SK-N-SH (cell line): ENCODE results near the gene UBAC2. TPM values are rescaled to one million over a fixed set of nuclear protein-coding genes. Genes with fewer than 3 reads are reported as not detected.

Experiments used
- CTCF ChIA-PET: fragments of 300-600, 350-600 bp; formaldehyde crosslinking; extraction: SDS; loops from one replicate; lab custom pipeline; 2021; lab: Yijun Ruan, JAX
- POLR2A ChIA-PET: fragments of 350-600 bp; sonication (Branson Sonifier 250); formaldehyde crosslinking; extraction: SDS; loops from one replicate; lab custom pipeline; 2020; ENCODE audit warnings: antibody characterized with exemption, inconsistent platforms; lab: Yijun Ruan, JAX
- DNase-seq: peaks from one replicate; pipeline ENCODE4 v3.0.0; 2012
- H2AFZ ChIP-seq: fragments of 200-600 bp; sonication (generic); 2 replicates; pipeline ENCODE4 v1.8.1; 2016; ENCODE audit warnings: antibody characterized with exemption, mild to moderate bottlenecking, low read depth
- H3F3A ChIP-seq: fragments of 200-600 bp; sonication (generic); replicated peaks from 2 replicates; pipeline ENCODE3; 2016; ENCODE audit warnings: antibody characterized with exemption, mild to moderate bottlenecking; ENCODE audit not compliant: insufficient read depth
- H3K27ac ChIP-seq, 2 experiments: fragments of 200-500 bp in 1 of 2; fragments of 200-600 bp in 1 of 2; sonication (Bioruptor generic) in 1 of 2; sonication (generic), shearing (Covaris generic) in 1 of 2; 2 replicates each; pipeline versions ENCODE4 v1.5.1 to v1.6.1; 2014 to 2016; ENCODE audit warnings: low read depth in 2 of 2, inconsistent platforms in 1 of 2, low read length in 1 of 2, mild to moderate bottlenecking in 1 of 2, mixed read lengths in 1 of 2
- H3K27me3 ChIP-seq: fragments of 200-600 bp; sonication (generic), shearing (Covaris generic); 2 replicates; pipeline ENCODE4 v1.6.1; 2016; ENCODE audit warnings: mixed run types; ENCODE audit not compliant: insufficient read depth
- H3K36me3 ChIP-seq, 2 experiments: fragments of 200-500 bp in 1 of 2; fragments of 200-600 bp in 1 of 2; sonication (Bioruptor generic) in 1 of 2; sonication (generic) in 1 of 2; replicated peaks in 1 of 2; 2 replicates each; pipeline versions ENCODE3 to v1.5.1; 2014 to 2016; ENCODE audit warnings: low read length in 1 of 2, mild to moderate bottlenecking in 1 of 2; ENCODE audit not compliant: insufficient read depth in 2 of 2, control insufficient read depth in 1 of 2
- H3K4me1 ChIP-seq, 2 experiments: fragments of 200-500 bp in 1 of 2; fragments of 200-600 bp in 1 of 2; sonication (Bioruptor generic) in 1 of 2; sonication (generic), shearing (Covaris generic) in 1 of 2; 2 replicates each; pipeline versions ENCODE4 v1.5.1 to v1.6.1; 2014 to 2016; ENCODE audit warnings: low read depth in 1 of 2, low read length in 1 of 2, mixed run types in 1 of 2; ENCODE audit not compliant: insufficient read depth in 2 of 2, control insufficient read depth in 1 of 2
- H3K4me2 ChIP-seq: fragments of 200-600 bp; sonication (generic), shearing (Covaris generic); 2 replicates; pipeline ENCODE4 v1.6.1; 2017; ENCODE audit warnings: mixed run types
- H3K4me3 ChIP-seq, 2 experiments: fragments of 200-500 bp in 1 of 2; fragments of 200-600 bp in 1 of 2; sonication (Bioruptor generic) in 1 of 2; sonication (generic), shearing (Covaris generic) in 1 of 2; 2 replicates each; pipeline versions ENCODE4 v1.5.1 to v1.8.1; 2014 to 2016; ENCODE audit warnings: low read depth in 2 of 2, inconsistent platforms in 1 of 2, low read length in 1 of 2, mild to moderate bottlenecking in 1 of 2, mixed read lengths in 1 of 2, moderate library complexity in 1 of 2
- H3K79me2 ChIP-seq: fragments of 200-600 bp; sonication (generic); 2 replicates; pipeline ENCODE4 v1.8.1; 2017; ENCODE audit warnings: mild to moderate bottlenecking; ENCODE audit not compliant: insufficient read depth
- H3K9ac ChIP-seq: fragments of 200-600 bp; sonication (generic); 2 replicates; pipeline ENCODE4 v1.6.1; 2017; ENCODE audit warnings: mixed run types
- H3K9me2 ChIP-seq: fragments of 200-600 bp; sonication (generic); 2 replicates; pipeline ENCODE4 v1.6.1; 2017; ENCODE audit warnings: mixed run types
- H3K9me3 ChIP-seq: fragments of 200-600 bp; sonication (generic); 2 replicates; pipeline ENCODE4 v1.6.1; 2017; ENCODE audit warnings: mixed run types, mild to moderate bottlenecking, moderate library complexity
- H4K20me1 ChIP-seq: fragments of 200-600 bp; sonication (generic); 2 replicates; pipeline ENCODE4 v1.6.1; 2017; ENCODE audit warnings: mild to moderate bottlenecking, mixed run types; ENCODE audit not compliant: insufficient read depth
- CHD2 ChIP-seq: fragments of 150-350 bp; IDR thresholded peaks from 2 replicates; pipeline ENCODE4 v1.6.1; 2018; ENCODE audit warnings: low read length; ENCODE audit not compliant: partially characterized antibody
- ELF1 ChIP-seq: IDR thresholded peaks from 2 replicates; pipeline ENCODE4 v1.4.0; 2012
- EP300 ChIP-seq, 2 experiments: IDR thresholded peaks; 2 replicates each; pipeline versions ENCODE4 v1.4.0 to v1.6.1; 2012; ENCODE audit warnings: borderline replicate concordance in 1 of 2, low read depth in 1 of 2, low read length in 1 of 2
- EZH2phosphoT487 ChIP-seq: fragments of 200-600 bp; sonication (generic); IDR thresholded peaks from 2 replicates; pipeline ENCODE4 v1.6.1; 2017; ENCODE audit warnings: low read depth, mixed run types, mild to moderate bottlenecking, antibody characterized with exemption, moderate library complexity, borderline replicate concordance
- FOXJ3 ChIP-seq: sonication (generic); formaldehyde crosslinking; IDR thresholded peaks from 2 replicates; pipeline ENCODE4 v1.5.1; 2020; ENCODE audit warnings: mild to moderate bottlenecking, missing genetic modification reagents
- GABPA ChIP-seq: IDR thresholded peaks from 2 replicates; pipeline ENCODE4 v1.4.0; 2012; ENCODE audit warnings: low read depth, mild to moderate bottlenecking
- GATA2 ChIP-seq: sonication (generic); formaldehyde crosslinking; IDR thresholded peaks from 2 replicates; pipeline ENCODE4 v1.5.0; 2020; ENCODE audit warnings: mild to moderate bottlenecking, missing genetic modification reagents
- JUND ChIP-seq: IDR thresholded peaks from 2 replicates; pipeline ENCODE4 v1.4.0; 2012
- MAX ChIP-seq: IDR thresholded peaks from 2 replicates; pipeline ENCODE4 v1.4.0; 2012; ENCODE audit warnings: low read depth
- MXI1 ChIP-seq: IDR thresholded peaks from 2 replicates; pipeline ENCODE4 v1.6.1; 2012; ENCODE audit warnings: mild to moderate bottlenecking, low read depth, low read length, improper control_type of control experiment
- NFIC ChIP-seq: IDR thresholded peaks from 2 replicates; pipeline ENCODE4 v1.4.0; 2012; ENCODE audit warnings: borderline replicate concordance
- NRF1 ChIP-seq: IDR thresholded peaks from 2 replicates; pipeline ENCODE4 v1.6.1; 2012; ENCODE audit warnings: low read depth, mild to moderate bottlenecking, low read length
- POLR2AphosphoS5 ChIP-seq: IDR thresholded peaks from 2 replicates; pipeline ENCODE4 v1.6.1; 2012; ENCODE audit warnings: low read depth, low read length
- RAD21 ChIP-seq: IDR thresholded peaks from 2 replicates; pipeline ENCODE4 v1.6.1; 2012; ENCODE audit warnings: mild to moderate bottlenecking, low read length
- RFX5 ChIP-seq: IDR thresholded peaks from 2 replicates; pipeline ENCODE4 v1.6.1; 2012; ENCODE audit warnings: mild to moderate bottlenecking, improper control_type of control experiment, low read length
- SIN3A ChIP-seq: IDR thresholded peaks from 2 replicates; pipeline ENCODE4 v1.6.1; 2012; ENCODE audit warnings: low read depth, mild to moderate bottlenecking, low read length, moderate library complexity, borderline replicate concordance
- SMC3 ChIP-seq: IDR thresholded peaks from 2 replicates; pipeline ENCODE4 v1.6.1; 2012; ENCODE audit warnings: low read depth, low read length, improper control_type of control experiment
- TAF1 ChIP-seq: IDR thresholded peaks from 2 replicates; pipeline ENCODE4 v1.6.1; 2012; ENCODE audit warnings: low read depth, mild to moderate bottlenecking, low read length, moderate library complexity, borderline replicate concordance
- TEAD4 ChIP-seq: IDR thresholded peaks from 2 replicates; pipeline ENCODE4 v1.4.0; 2012; ENCODE audit warnings: mild to moderate bottlenecking, borderline replicate concordance; ENCODE audit not compliant: insufficient read depth
- USF2 ChIP-seq: fragments of 150-350 bp; IDR thresholded peaks from 2 replicates; pipeline ENCODE4 v1.6.1; 2017; ENCODE audit warnings: antibody characterized with exemption, low read length, low read depth, borderline replicate concordance
- YY1 ChIP-seq: IDR thresholded peaks from 2 replicates; pipeline ENCODE4 v1.4.0; 2012; ENCODE audit warnings: low read depth, mild to moderate bottlenecking
- WGBS: methylation state at CpG from one replicate; pipeline ENCODE4 v1.1.6; 2017; ENCODE audit warnings: low lambda C conversion rate; 5-methylcytosine and 5-hydroxymethylcytosine counted together
- polyA plus RNA-seq, 3 experiments: library from polyadenylated mRNA; depleted of rRNA; stranded (reverse); fragments of >200 nt; gene quantifications; 2 replicates each; pipeline ENCODE4 v1.2.3, GENCODE V29; 2012
- TF ChIP-seq, protein P1 (sequence below): IDR thresholded peaks from 2 replicates; pipeline ENCODE4; 2012
- TF ChIP-seq, protein P2 (sequence below): IDR thresholded peaks from 2 replicates; pipeline ENCODE4 v1.4.0; 2012; ENCODE audit warnings: low read depth, borderline replicate concordance
- TF ChIP-seq, protein P3 (sequence below): IDR thresholded peaks from 2 replicates; pipeline ENCODE4 v1.6.1; 2012; ENCODE audit warnings: mild to moderate bottlenecking, low read depth, low read length, moderate library complexity

UBAC2 gene
- polyA plus RNA-seq, 1 of the 3 experiments (the other 2 are of a cell fraction), result 79.0 TPM

- no peak for DNase-seq
- no peak overlapping the region for H2AFZ ChIP-seq
- H3K27ac ChIP-seq, result no peak overlapping the region
- H3K79me2 ChIP-seq, result peaks cover 4% of the 10 kb centered on the region; the same call in 1 of the 2 replicates
- H3K36me3 ChIP-seq, result peaks cover 0 to 5% of the 10 kb centered on the region in 2 experiments
- H3K27me3 ChIP-seq, result no peaks in the 10 kb centered on the region
- no peak for TF ChIP-seq ELF1
- no peak for TF ChIP-seq EZH2phosphoT487
- TF ChIP-seq TEAD4, result no peak
- TF ChIP-seq SMC3, result no peak
- TF ChIP-seq SIN3A, result no peak
- TF ChIP-seq POLR2AphosphoS5, result no peak
- TF ChIP-seq, protein P1, sequence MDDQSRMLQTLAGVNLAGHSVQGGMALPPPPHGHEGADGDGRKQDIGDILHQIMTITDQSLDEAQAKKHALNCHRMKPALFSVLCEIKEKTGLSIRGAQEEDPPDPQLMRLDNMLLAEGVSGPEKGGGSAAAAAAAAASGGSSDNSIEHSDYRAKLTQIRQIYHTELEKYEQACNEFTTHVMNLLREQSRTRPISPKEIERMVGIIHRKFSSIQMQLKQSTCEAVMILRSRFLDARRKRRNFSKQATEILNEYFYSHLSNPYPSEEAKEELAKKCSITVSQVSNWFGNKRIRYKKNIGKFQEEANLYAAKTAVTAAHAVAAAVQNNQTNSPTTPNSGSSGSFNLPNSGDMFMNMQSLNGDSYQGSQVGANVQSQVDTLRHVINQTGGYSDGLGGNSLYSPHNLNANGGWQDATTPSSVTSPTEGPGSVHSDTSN, result no peak
- no peak for TF ChIP-seq RFX5
- no peak for TF ChIP-seq GATA2 (CRISPR knock-in tag)
- TF ChIP-seq YY1, result no peak
- TF ChIP-seq GABPA, result no peak
- no peak for TF ChIP-seq MXI1
- no peak for TF ChIP-seq JUND
- TF ChIP-seq MAX, result no peak
- TF ChIP-seq NRF1, result no peak
- no peak for TF ChIP-seq FOXJ3 (CRISPR knock-in tag)
- no peak for TF ChIP-seq CHD2
- H3K9ac ChIP-seq, result no peak overlapping the region
- ChIA-PET CTCF (interaction anchor here (1.1 kb wide), 1 partner anchor 48 kb away, joined by 3 read pairs; no protein-coding TSS in a partner anchor), POLR2A (no interaction called here)
- H3K9me3 ChIP-seq, result no peaks in the 10 kb centered on the region
- H3K9me2 ChIP-seq, result no peaks in the 10 kb centered on the region
- peaks cover 13% of the 10 kb centered on the region for H3F3A ChIP-seq
- WGBS, result 92% methylated on average over 4 of the region's 4 CpGs
- no peak overlapping the region for H3K4me3 ChIP-seq
- no peak overlapping the region for H3K4me2 ChIP-seq
- H4K20me1 ChIP-seq, result no peaks in the 10 kb centered on the region
- H3K4me1 ChIP-seq, result peaks cover 10 to 14% of the 10 kb centered on the region in 2 experiments; a peak in 3 of 4 replicates
These were observed 103.9 kb downstream of the UBAC2 start for GRCh38 chr13:99304541-99304940.

GRCh38 chr13:99305158-99305557 is 104.5 kb downstream of the UBAC2 start:
- H3K36me3 ChIP-seq, result peaks cover 0 to 5% of the 10 kb centered on the region in 2 experiments
- H4K20me1 ChIP-seq, result 0 out of 2 replicates have a peak, but pooled peaks cover 5% of the 10 kb centered on the region
- no peaks in the 10 kb centered on the region for H3K9me3 ChIP-seq
- no peak overlapping the region for H3K4me2 ChIP-seq
- ChIA-PET POLR2A (no interaction called here), CTCF (interaction anchor here (1.5 to 1.8 kb wide), 2 partner anchors 128 to 132 kb away, joined by 5 read pairs; no protein-coding TSS in a partner anchor)
- H2AFZ ChIP-seq, result no peak overlapping the region
- H3K79me2 ChIP-seq, result peaks cover 6% of the 10 kb centered on the region; the same call in 1 of the 2 replicates
- H3K9ac ChIP-seq, result no peak overlapping the region
- H3K27ac ChIP-seq, result no peak overlapping the region; a peak in 1 of 4 replicates
- 95% methylated on average over 5 of the region's 5 CpGs for WGBS
- no peak for TF ChIP-seq JUND
- no peak for TF ChIP-seq SIN3A
- TF ChIP-seq, protein P2, sequence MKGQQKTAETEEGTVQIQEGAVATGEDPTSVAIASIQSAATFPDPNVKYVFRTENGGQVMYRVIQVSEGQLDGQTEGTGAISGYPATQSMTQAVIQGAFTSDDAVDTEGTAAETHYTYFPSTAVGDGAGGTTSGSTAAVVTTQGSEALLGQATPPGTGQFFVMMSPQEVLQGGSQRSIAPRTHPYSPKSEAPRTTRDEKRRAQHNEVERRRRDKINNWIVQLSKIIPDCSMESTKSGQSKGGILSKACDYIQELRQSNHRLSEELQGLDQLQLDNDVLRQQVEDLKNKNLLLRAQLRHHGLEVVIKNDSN, result no peak
- TF ChIP-seq RAD21, result no peak
- TF ChIP-seq USF2, result no peak
- TF ChIP-seq, protein P3, sequence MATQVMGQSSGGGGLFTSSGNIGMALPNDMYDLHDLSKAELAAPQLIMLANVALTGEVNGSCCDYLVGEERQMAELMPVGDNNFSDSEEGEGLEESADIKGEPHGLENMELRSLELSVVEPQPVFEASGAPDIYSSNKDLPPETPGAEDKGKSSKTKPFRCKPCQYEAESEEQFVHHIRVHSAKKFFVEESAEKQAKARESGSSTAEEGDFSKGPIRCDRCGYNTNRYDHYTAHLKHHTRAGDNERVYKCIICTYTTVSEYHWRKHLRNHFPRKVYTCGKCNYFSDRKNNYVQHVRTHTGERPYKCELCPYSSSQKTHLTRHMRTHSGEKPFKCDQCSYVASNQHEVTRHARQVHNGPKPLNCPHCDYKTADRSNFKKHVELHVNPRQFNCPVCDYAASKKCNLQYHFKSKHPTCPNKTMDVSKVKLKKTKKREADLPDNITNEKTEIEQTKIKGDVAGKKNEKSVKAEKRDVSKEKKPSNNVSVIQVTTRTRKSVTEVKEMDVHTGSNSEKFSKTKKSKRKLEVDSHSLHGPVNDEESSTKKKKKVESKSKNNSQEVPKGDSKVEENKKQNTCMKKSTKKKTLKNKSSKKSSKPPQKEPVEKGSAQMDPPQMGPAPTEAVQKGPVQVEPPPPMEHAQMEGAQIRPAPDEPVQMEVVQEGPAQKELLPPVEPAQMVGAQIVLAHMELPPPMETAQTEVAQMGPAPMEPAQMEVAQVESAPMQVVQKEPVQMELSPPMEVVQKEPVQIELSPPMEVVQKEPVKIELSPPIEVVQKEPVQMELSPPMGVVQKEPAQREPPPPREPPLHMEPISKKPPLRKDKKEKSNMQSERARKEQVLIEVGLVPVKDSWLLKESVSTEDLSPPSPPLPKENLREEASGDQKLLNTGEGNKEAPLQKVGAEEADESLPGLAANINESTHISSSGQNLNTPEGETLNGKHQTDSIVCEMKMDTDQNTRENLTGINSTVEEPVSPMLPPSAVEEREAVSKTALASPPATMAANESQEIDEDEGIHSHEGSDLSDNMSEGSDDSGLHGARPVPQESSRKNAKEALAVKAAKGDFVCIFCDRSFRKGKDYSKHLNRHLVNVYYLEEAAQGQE, result no peak
- no peak for TF ChIP-seq FOXJ3 (CRISPR knock-in tag)
- TF ChIP-seq EP300 (IDR thresholded peaks at IDR 0.05; ENCODE audit: borderline replicate concordance in 1 of 2, low read depth in 1 of 2, low read length in 1 of 2), result no peak
- TF ChIP-seq TAF1, result no peak
- no peak for TF ChIP-seq NFIC
- peaks cover 14 to 18% of the 10 kb centered on the region in 2 experiments; a peak in 3 of 4 replicates for H3K4me1 ChIP-seq
- no peaks in the 10 kb centered on the region for H3K9me2 ChIP-seq
- DNase-seq, result no peak
- no peaks in the 10 kb centered on the region for H3K27me3 ChIP-seq
- H3F3A ChIP-seq, result peaks cover 18% of the 10 kb centered on the region
- no peak overlapping the region for H3K4me3 ChIP-seq
